Urinary bladder (tissue), 4 donors: ENCODE data around the gene FAM228B. TPM values are rescaled to one million over a fixed set of nuclear protein-coding genes. Genes with fewer than 3 reads are reported as not detected.

Experiments used
- DNase-seq: peaks from one replicate; pipeline ENCODE4 v3.0.0-alpha.2; 2015; ENCODE audit errors: extremely low spot score
- H3K27ac ChIP-seq: one replicate; pipeline ENCODE4 v1.5.1; 2013; ENCODE audit warnings: low read depth, mild to moderate bottlenecking, moderate library complexity
- H3K36me3 ChIP-seq: one replicate; pipeline ENCODE4 v1.6.1; 2013; ENCODE audit warnings: mild to moderate bottlenecking, moderate library complexity; ENCODE audit not compliant: insufficient read depth
- H3K4me1 ChIP-seq: one replicate; pipeline ENCODE4 v1.6.1; 2013; ENCODE audit warnings: mild to moderate bottlenecking, moderate library complexity; ENCODE audit not compliant: insufficient read depth
- H3K4me3 ChIP-seq: one replicate; pipeline ENCODE4 v1.5.1; 2013; ENCODE audit warnings: low read depth, low read length
- WGBS: extraction: QIAGEN DNeasy Blood & Tissue Kit; methylation state at CpG from one replicate; pipeline ENCODE4 v1.1.7; 2013; 5-methylcytosine and 5-hydroxymethylcytosine counted together
- polyA plus RNA-seq: library from polyadenylated mRNA; stranded (reverse); fragments of 200-250 nt; gene quantifications from one replicate; pipeline ENCODE4 v1.2.3, GENCODE V29; 2013
- total RNA-seq: library from RNA; depleted of rRNA; stranded (reverse); fragments of >200 nt; gene quantifications from one replicate; pipeline ENCODE4 v1.2.3, GENCODE V29; 2014
- donor health status: healthy with polysubstance abuse.
- donor health status: healthy.

The FAM228B gene
- total and polyA plus RNA-seq, 2 donors = 13.8 to 61.8 TPM

DNA sequence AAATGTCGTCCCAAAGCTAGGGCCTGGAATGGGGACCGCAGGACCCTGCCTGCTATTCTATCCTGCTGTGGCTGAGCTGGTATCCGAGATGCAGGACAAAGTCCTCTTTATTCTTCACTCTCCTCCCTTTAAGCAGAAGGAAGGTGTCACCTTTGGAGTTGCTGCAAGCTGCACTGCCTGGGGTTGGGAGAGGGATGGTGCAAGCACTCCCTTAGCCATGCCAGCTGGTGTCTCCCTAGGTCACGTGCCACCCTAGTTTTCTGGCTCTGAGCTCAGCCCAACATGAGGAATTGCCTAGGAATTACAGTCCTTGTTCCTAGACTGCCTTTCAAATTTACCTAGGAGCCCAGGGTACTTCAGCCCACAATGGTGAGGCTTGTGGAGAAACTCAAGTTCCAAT lies 30.2 kb downstream of the FAM228B start:
- Histone ChIP-seq H3K36me3 (no peaks in the 10 kb centered on the region), H3K4me3 (no peak overlapping the region), H3K4me1 (no peaks in the 10 kb centered on the region), H3K27ac (no peak overlapping the region)
- WGBS = 95% methylated on average over 4 of the region's 4 CpGs
- DNase-seq = no peak

DNA sequence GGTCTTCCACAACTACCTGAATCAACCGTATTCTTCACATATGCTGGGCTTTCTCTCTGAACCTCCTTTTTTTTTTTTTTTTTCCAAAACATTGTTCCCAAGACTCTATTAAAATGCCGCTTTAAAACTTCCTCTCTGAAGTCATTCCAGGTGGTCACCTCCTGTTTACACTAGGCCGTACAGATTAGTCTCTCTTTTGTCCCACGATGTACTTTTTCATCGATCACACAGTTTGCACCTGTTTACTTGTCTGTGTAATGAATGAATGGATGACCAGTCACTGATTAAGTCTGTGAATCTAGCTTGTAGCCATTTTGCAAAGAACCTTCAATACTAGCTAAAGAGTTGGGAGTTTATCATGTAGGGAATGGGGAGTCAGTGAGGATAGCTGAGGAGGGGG lies 34.9 kb downstream of the FAM228B start:
- WGBS = 85% methylated on average over 5 of the region's 5 CpGs
- Histone ChIP-seq H3K4me1 (no peaks in the 10 kb centered on the region), H3K27ac (no peak overlapping the region), H3K4me3 (no peak overlapping the region), H3K36me3 (no peaks in the 10 kb centered on the region)
- DNase-seq = no peak

DNA sequence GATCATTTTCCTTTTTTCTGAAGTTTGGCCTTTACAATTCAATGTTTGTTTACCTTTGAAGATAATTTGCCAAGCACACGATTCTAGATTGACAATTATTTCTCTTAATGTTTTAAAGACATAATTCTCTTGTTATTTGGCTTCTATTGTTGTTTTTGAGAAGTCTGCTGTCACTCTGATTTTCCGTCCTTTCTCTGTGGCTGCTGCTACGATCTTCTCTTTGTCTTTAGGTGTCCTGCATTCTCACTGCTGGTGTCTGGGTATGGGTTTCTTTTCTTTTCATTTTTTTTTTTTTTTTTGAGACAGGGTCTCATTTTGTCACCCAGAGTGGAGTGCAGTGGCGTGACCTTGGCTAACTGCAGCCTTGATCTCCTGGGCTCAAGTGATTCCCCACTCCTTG lies 36.4 kb downstream of the FAM228B start:
- 90% methylated on average over 4 of the region's 4 CpGs for WGBS
- no peak for DNase-seq
- Histone ChIP-seq H3K27ac (no peak overlapping the region), H3K4me3 (no peak overlapping the region), H3K36me3 (no peaks in the 10 kb centered on the region), H3K4me1 (no peaks in the 10 kb centered on the region)

DNA sequence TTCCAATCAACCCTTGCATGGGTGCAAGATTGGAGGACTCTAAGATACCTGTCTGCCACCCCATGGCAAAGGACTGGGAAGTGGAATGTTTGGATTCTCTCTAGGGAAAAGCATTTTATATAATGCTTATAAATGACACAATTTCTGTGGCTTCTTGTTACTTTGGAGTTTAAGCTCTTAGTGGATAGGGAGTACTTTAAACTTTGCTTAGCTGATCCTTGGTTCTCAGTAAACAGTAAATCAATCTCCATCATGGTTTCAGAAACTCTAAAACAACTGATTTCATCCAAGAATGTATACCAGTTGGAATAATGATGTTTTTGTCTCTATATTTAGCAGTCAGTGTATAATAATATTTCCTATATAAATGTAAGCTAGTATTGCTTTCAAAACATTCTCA lies 37.5 kb downstream of the FAM228B start:
- no peak for DNase-seq
- Histone ChIP-seq H3K36me3 (no peaks in the 10 kb centered on the region), H3K27ac (no peak overlapping the region), H3K4me1 (no peaks in the 10 kb centered on the region), H3K4me3 (no peak overlapping the region)

DNA sequence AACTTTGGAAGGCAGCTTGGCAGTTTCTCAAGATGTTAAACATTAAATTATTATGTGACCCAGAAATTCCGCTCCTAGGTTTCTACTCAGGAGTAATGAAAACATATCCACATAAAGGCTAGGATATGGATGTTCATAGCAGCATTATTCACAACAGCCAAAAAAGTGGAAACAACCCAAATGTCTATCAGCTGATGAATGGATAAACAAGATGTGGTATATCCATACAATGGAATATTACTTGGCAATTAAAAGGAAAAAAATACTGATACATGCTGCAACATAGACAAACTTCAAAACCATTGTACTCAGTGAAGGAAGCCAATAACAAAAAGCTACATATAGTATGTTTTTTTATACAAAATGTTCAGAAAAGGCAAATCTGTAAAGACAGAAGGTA lies 39.2 kb downstream of the FAM228B start:
- H3K4me3 ChIP-seq = no peak overlapping the region

DNA sequence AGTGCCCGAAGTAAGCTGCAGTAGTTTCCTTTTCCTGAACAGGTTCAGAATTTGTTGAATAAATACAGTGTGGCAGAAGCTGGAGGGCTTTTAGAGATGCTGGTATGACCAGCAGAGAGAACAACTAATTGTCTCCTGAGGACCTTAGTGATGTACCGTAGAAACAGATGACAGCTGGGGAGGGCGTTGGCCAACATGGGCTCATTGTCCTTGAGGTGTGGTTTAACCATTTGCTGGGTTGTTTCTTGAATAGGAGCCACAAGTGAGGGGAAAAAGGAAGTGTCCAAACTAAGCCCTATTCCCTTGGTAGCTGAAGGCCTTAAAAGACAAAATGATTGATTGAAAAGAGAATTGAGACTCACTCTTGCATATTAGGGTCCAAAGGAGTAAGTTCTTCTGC lies 39.9 kb downstream of the FAM228B start:
- Histone ChIP-seq H3K4me1 (no peaks in the 10 kb centered on the region), H3K27ac (no peak overlapping the region), H3K36me3 (no peaks in the 10 kb centered on the region), H3K4me3 (no peak overlapping the region)
- WGBS = 54% methylated on average over 3 of the region's 3 CpGs
- no peak for DNase-seq

More for the DNA sequence above, 39.2 kb downstream of the FAM228B start:
- H3K27ac ChIP-seq = no peak overlapping the region
- no peaks in the 10 kb centered on the region for H3K36me3 ChIP-seq
- no peak for DNase-seq
- WGBS = 99% methylated on average over 1 of the region's 1 CpG
- H3K4me1 ChIP-seq = no peaks in the 10 kb centered on the region

DNA sequence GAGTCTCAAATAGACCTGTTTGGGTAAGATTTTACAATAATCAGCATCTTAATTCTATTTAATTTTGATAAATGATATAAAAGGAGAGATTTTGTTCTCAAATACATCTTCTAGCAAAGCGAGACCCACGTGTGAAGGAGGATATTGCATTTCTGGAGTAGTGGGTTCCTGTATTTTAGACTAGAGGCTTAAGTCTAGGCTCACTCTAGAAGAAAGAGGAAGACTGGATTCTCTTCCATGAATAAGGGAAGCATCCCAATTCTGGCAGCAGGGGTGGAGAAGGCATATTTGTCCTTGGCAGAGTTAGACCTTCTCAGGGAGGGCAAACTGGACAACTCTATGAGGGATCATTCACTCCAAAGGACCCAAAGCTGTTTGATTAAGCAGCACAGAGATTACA lies 40.3 kb downstream of the FAM228B start:
- no peaks in the 10 kb centered on the region for H3K36me3 ChIP-seq
- no peaks in the 10 kb centered on the region for H3K4me1 ChIP-seq
- WGBS = 90% methylated on average over 2 of the region's 2 CpGs
- no peak for DNase-seq
- no peak overlapping the region for H3K4me3 ChIP-seq
- H3K27ac ChIP-seq = no peak overlapping the region

DNA sequence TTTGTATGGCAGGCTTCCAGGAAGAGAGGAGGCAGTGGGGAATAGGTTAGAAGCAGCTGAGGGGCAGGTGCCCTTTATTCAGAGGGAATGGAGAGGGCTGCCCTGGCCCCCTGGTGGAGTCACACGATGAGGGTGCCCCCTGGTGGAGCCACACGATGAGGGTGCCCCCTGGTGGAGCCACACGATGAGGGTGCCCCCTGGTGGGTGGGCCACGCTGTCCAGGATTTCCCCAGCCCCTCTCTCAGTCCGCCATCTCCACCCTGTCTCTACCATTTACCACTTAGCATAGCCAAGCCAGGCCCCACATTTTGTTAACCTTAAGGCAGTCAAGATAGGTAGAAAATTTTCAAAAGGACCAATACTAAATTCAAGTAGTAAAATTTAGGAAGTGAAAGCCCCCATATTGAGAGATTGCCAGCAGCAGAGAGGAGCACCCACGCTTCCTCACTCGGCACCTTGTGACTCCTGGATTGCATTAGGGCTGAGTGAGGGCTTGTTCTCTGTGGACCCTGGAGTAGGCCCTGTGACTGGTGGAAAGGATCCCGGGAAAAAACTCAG lies 41.2 kb downstream of the FAM228B start:
- no peaks in the 10 kb centered on the region for H3K36me3 ChIP-seq
- WGBS = 60% methylated on average over 8 of the region's 8 CpGs
- H3K4me3 ChIP-seq = no peak overlapping the region
- no peak overlapping the region for H3K27ac ChIP-seq
- no peak for DNase-seq
- no peaks in the 10 kb centered on the region for H3K4me1 ChIP-seq

DNA sequence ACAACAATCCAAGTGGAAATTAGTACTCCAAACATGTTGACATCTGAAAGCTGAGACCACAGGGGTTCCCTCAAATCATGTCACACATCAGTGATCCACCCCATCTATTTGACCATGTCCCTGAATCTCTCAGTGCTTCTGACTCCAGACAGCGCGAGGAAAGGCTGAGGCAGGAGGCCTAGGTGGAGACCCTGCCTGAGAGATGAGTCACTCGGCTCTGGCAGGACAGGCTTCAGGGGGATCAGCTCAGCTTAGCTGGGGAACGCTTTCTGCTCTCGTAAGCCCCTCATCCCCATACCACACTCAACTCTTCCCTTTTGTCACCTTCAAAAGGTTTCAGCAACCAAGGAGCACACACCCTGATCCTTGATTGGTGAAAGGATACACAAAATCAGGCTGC lies 45.8 kb downstream of the FAM228B start:
- H3K36me3 ChIP-seq = no peaks in the 10 kb centered on the region
- H3K4me1 ChIP-seq = no peaks in the 10 kb centered on the region
- H3K4me3 ChIP-seq = no peak overlapping the region
- no peak overlapping the region for H3K27ac ChIP-seq
- WGBS = 92% methylated on average over 5 of the region's 5 CpGs
- DNase-seq = no peak

DNA sequence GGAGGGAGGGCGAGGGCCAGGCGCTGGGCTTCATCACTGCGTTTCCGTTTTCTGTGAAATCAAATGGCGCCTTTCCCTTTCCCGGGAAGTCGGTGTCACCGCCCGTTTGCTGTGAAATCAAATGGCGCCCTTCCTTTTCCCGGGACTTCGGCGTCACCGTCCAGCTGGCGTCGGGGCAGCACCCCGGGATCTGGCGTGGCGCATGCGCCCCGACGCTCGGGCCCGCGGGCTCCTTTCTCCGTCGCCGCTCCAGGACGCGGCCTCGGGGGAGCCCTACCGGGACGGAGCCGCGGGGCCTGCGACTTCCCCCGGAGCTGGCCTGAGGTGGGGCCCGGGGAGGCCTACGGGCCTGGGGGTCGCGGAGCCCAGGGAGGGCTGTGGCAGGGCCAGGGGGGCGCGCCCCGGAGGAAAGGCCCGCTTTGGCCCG lies 51.6 kb downstream of the FAM228B start, which contains the start of gene FAM228A:
Gene FAM228A (plus strand): TSS at position 203 of the 427 bp plus-strand sequence. CDS start 428 bp downstream, outside the sequence.
- Histone ChIP-seq H3K4me3 (no peak within 1 kb of the TSS), H3K36me3 (no peaks in the 10 kb centered on the region), H3K27ac (no peak within 1 kb of the TSS), H3K4me1 (no peaks in the 10 kb centered on the region)
- no peak for DNase-seq
- 31% methylated on average over 46 of the region's 46 CpGs for WGBS

DNA sequence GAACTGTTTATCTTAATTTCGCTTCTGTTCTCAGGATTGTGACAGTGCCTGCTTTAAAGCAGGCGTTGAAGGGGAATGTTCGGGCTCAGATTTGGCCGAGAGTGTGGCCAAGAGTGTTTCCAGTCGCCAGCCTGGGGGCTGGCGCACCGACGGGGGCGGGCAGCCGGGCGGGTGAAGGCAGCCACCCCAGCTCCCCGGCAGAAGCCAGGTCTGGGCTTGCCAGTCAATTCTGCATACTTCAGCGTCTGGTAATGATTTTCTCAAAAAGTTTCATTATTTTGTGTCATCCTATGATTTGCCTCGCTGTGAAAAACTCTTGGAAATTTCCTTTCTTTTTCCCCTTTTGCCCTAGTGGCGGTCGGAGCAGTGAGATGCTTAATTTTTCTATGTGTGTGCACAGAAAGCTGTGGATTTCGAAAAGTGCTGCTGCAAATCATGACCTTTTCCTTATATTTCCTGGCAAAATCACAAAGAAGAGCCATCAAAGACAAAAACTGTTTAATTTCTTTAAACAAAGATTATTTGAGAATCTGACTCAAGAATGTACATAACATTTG lies 52.4 kb downstream of the FAM228B start:
- 60% methylated on average over 17 of the region's 17 CpGs for WGBS
- DNase-seq = no peak
- Histone ChIP-seq H3K36me3 (no peaks in the 10 kb centered on the region), H3K27ac (no peak overlapping the region), H3K4me3 (no peak overlapping the region), H3K4me1 (no peaks in the 10 kb centered on the region)

DNA sequence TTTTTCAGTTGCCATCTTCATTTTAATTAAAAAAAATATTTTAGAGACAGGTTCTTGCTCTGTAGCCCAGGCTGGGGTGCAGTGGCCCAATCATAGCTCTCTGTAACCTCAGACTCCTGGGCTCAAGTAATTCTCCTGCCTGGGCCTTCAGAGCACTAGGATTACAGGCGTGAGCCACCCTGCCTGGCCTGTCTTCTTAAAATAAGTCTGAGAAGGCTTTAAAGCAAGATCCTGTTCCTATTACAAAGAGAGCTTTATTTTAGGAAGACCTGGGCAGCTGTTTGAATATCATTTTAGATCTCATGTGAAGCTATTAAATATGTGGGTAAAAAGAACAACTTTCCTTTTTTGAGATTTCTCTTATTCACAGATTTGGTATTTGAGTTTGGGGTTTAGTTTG lies 53.1 kb downstream of the FAM228B start:
- 80% methylated on average over 1 of the region's 1 CpG for WGBS
- Histone ChIP-seq H3K4me1 (no peaks in the 10 kb centered on the region), H3K36me3 (no peaks in the 10 kb centered on the region), H3K27ac (no peak overlapping the region), H3K4me3 (no peak overlapping the region)
- DNase-seq = no peak

DNA sequence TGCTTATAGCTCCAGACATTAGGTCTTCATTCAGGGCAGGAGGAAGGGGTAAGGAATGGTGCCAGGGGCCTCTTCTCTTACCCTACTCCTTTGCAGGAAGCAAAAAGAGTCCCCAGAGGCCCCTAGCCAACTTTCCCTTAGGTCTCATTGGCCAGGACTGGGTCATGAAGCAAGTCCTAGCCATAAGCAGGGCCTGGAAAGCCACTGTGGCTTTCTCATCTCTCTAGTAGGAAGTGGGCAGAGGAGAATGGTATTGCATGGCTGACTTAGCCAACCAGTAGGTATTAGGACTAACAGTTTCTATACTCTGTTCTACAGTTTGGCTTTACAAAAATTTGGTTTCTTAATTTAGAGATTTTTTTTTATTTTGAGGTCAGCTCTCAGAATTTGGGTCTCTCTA lies 56.4 kb downstream of the FAM228B start:
- DNase-seq = no peak
- no peaks in the 10 kb centered on the region for H3K4me1 ChIP-seq
- no peak overlapping the region for H3K4me3 ChIP-seq
- H3K27ac ChIP-seq = no peak overlapping the region
- H3K36me3 ChIP-seq = no peaks in the 10 kb centered on the region

DNA sequence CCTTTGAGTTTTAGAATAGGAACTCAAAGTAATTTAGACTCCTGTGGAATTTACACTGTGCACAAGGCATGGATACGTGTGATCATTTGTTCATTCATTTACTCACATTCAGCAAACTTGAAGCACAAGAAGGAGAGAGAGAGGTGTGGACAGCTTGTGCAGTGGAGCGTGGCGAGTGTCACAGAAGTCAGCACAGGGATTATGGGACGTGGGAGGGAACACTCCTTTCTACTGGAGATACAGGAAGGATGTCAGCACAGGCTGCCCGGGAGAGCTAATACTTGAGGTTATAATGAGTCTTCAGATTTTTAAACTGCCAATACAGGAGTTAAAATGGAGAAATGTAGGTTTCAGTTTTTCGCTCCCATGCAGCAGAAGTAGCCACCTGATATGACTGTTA lies 58.6 kb downstream of the FAM228B start:
- H3K36me3 ChIP-seq = no peaks in the 10 kb centered on the region
- 78% methylated on average over 6 of the region's 6 CpGs for WGBS
- no peak for DNase-seq
- H3K27ac ChIP-seq = no peak overlapping the region
- no peaks in the 10 kb centered on the region for H3K4me1 ChIP-seq
- no peak overlapping the region for H3K4me3 ChIP-seq

DNA sequence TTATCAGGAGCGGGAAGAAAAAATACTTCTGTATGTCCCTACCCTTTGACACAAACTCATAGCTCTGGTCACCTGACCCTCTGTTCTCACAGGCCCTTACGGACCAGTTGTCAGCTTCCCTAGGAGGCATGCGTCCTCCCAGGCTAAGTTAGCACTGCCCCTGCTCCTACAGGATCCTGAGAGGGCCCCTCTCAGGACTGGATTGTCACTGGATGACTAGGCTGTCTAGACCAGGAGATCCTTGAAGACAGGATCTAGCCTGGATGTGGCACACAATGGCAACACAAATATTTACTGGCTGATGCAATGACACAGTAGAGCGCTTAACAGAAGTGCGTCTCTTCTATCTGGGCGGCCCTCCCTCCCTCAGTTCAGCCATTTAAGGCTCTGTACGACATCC lies 59.2 kb downstream of the FAM228B start:
- Histone ChIP-seq H3K27ac (no peak overlapping the region), H3K36me3 (no peaks in the 10 kb centered on the region), H3K4me1 (no peaks in the 10 kb centered on the region), H3K4me3 (no peak overlapping the region)
- 95% methylated on average over 7 of the region's 7 CpGs for WGBS
- DNase-seq = no peak
